Suprapubic skin (tissue), 3 donors: ENCODE measurements around the gene TAGLN2.

Experiments used
- EP300 ChIP-seq: sonication (generic); formaldehyde crosslinking; IDR thresholded peaks from one replicate; pipeline ENCODE4 v1.6.1; 2017; ENCODE audit warnings: antibody characterized with exemption
- POLR2A ChIP-seq, 2 donors: fragments of 450-650 bp; IDR thresholded peaks; one replicate each; pipeline ENCODE4 v1.6.1; 2017; ENCODE audit warnings: antibody characterized with exemption in 2 of 2, mild to moderate bottlenecking in 2 of 2, moderate library complexity in 2 of 2
- TF ChIP-seq, protein P1 (sequence below), 2 donors: fragments of 200-600 bp in 1 of 2; fragments of 450-650 bp in 1 of 2; sonication (generic) in 1 of 2; IDR thresholded peaks; one replicate each; pipeline ENCODE4 v1.5.1; 2016 to 2019; ENCODE audit warnings: antibody characterized with exemption in 2 of 2, mild to moderate bottlenecking in 1 of 2, moderate library complexity in 1 of 2

DNA sequence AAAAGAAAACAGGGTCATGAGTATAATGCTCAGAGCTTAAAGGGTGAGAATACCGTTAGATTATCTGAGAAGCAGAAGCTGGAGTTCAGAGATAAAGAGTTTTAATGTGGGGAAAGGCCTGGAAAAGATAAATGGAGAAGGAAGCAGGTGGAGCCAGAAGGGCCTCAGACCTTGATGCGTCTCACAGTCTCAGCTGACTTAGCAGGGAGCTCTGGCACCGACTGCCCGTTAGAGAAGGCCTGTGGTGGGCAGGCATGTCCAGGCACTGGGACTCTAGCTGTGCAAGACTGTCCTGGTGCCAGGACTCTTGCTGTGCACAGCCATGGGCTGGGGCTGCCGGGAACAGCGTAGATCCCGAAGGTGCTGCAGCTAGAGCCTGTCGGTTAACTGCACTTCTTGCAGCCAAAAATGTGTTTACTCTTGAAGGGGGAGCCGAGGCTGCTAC lies 32.5 kb upstream of the TAGLN2 start:
- TF ChIP-seq POLR2A (IDR thresholded peaks at IDR 0.05) (no peak), EP300 (no peak)
- TF ChIP-seq, protein P1, sequence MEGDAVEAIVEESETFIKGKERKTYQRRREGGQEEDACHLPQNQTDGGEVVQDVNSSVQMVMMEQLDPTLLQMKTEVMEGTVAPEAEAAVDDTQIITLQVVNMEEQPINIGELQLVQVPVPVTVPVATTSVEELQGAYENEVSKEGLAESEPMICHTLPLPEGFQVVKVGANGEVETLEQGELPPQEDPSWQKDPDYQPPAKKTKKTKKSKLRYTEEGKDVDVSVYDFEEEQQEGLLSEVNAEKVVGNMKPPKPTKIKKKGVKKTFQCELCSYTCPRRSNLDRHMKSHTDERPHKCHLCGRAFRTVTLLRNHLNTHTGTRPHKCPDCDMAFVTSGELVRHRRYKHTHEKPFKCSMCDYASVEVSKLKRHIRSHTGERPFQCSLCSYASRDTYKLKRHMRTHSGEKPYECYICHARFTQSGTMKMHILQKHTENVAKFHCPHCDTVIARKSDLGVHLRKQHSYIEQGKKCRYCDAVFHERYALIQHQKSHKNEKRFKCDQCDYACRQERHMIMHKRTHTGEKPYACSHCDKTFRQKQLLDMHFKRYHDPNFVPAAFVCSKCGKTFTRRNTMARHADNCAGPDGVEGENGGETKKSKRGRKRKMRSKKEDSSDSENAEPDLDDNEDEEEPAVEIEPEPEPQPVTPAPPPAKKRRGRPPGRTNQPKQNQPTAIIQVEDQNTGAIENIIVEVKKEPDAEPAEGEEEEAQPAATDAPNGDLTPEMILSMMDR (IDR thresholded peaks at IDR 0.05): no peak
